Keratinocyte (primary cell): ENCODE measurements around the gene KDM6B. TPM values are rescaled to one million over a fixed set of nuclear protein-coding genes. Genes with fewer than 3 reads are reported as not detected.

Experiments used
- DNase-seq: peaks from one replicate; pipeline ENCODE4 v3.0.0-alpha.2; 2011; ENCODE audit warnings: low read depth, missing footprints, low spot score
- FAIRE-seq: peaks from 2 replicates; lab custom pipeline; 2011; peaks lifted over from hg19 to GRCh38; lab: Jason Lieb, UNC
- H2AFZ ChIP-seq: 2 replicates; pipeline ENCODE4 v1.6.0; 2012; ENCODE audit warnings: low read length, control low read depth, inconsistent platforms; ENCODE audit not compliant: control insufficient read depth
- H3K27ac ChIP-seq: 2 replicates; pipeline ENCODE4 v1.5.1; 2011; ENCODE audit warnings: low read length; ENCODE audit not compliant: control insufficient read depth, insufficient read depth
- H3K27me3 ChIP-seq: 3 replicates; pipeline ENCODE4 v1.6.0; 2011; ENCODE audit warnings: low read length; ENCODE audit not compliant: control insufficient read depth, insufficient read depth; ENCODE audit errors: extremely low read depth
- H3K36me3 ChIP-seq, 2 experiments: 2 replicates in 1 of 2; 3 replicates in 1 of 2; pipeline ENCODE4 v1.5.1; 2011; ENCODE audit warnings: low read length in 2 of 2, mild to moderate bottlenecking in 1 of 2; ENCODE audit not compliant: control insufficient read depth in 2 of 2, insufficient read depth in 2 of 2; ENCODE audit errors: extremely low read depth in 1 of 2
- H3K4me1 ChIP-seq: 3 replicates; pipeline ENCODE4 v1.5.1; 2011; ENCODE audit warnings: low read length; ENCODE audit not compliant: control insufficient read depth, insufficient read depth; ENCODE audit errors: extremely low read depth
- H3K4me2 ChIP-seq: 3 replicates; pipeline ENCODE4 v1.6.0; 2011; ENCODE audit warnings: low read depth, low read length; ENCODE audit not compliant: control insufficient read depth, insufficient read depth; ENCODE audit errors: extremely low read depth
- H3K4me3 ChIP-seq, 3 experiments: fragments of 200-600 bp in 1 of 3; sonication (generic) in 1 of 3; 2 replicates in 2 of 3; 3 replicates in 1 of 3; pipeline ENCODE4 v1.5.1; 2011 to 2016; ENCODE audit warnings: low read length in 3 of 3, mild to moderate bottlenecking in 3 of 3, control low read depth in 2 of 3, inconsistent platforms in 1 of 3, low read depth in 1 of 3, mixed read lengths in 1 of 3, mixed run types in 1 of 3, moderate library complexity in 1 of 3; ENCODE audit not compliant: control insufficient read depth in 2 of 3, insufficient read depth in 2 of 3; ENCODE audit errors: extremely low read depth in 1 of 3
- H3K79me2 ChIP-seq: 2 replicates; pipeline ENCODE4 v1.6.0; 2012; ENCODE audit warnings: low read length; ENCODE audit not compliant: control insufficient read depth, insufficient read depth
- H3K9ac ChIP-seq: 3 replicates; pipeline ENCODE4 v1.6.0; 2011; ENCODE audit warnings: low read length; ENCODE audit not compliant: control insufficient read depth, insufficient read depth; ENCODE audit errors: extremely low read depth
- H3K9me1 ChIP-seq: 3 replicates; pipeline ENCODE4 v1.6.0; 2011; ENCODE audit warnings: low read length; ENCODE audit not compliant: control insufficient read depth, insufficient read depth; ENCODE audit errors: extremely low read depth
- H3K9me3 ChIP-seq: 2 replicates; pipeline ENCODE4 v1.5.1; 2012; ENCODE audit warnings: low read depth, low read length; ENCODE audit not compliant: control insufficient read depth
- H4K20me1 ChIP-seq: 3 replicates; pipeline ENCODE4 v1.6.0; 2011; ENCODE audit warnings: low read length; ENCODE audit not compliant: control insufficient read depth, insufficient read depth; ENCODE audit errors: extremely low read depth
- EZH2 ChIP-seq: IDR thresholded peaks from one replicate; pipeline ENCODE4 v1.6.1; 2012; ENCODE audit warnings: inconsistent platforms, mild to moderate bottlenecking, low read length, moderate library complexity
- dilution Hi-C: fragments of 300-500 bp; cut with MboI; formaldehyde crosslinking; loops from one replicate; pipeline ENCODE4 v1.7.0; 2020; ENCODE audit warnings: low sequenced_read_pairs; ENCODE audit not compliant: extremely low pct_ligation_motif_present
- polyA plus RNA-seq, 5 experiments: library from polyadenylated mRNA; depleted of rRNA in 3 of 5; stranded (reverse) in 3 of 5; stranded (forward) in 1 of 5; unstranded in 1 of 5; fragments of >200 nt; gene quantifications; 1 replicate in 1 of 5; 2 replicates in 3 of 5; 3 replicates in 1 of 5; pipeline versions ENCODE4 v1.2.1 to v1.2.3, GENCODE V29; 2011 to 2012; ENCODE audit warnings: missing spikeins in 2 of 5, low read depth in 1 of 5, low replicate concordance in 1 of 5
- TF ChIP-seq, protein P1 (sequence below), 3 experiments: IDR thresholded peaks in 1 of 3; conservative IDR thresholded peaks in 1 of 3; optimal IDR thresholded peaks in 1 of 3; 2 replicates in 2 of 3; 3 replicates in 1 of 3; pipeline versions ENCODE3 to v1.5.1; 2011; ENCODE audit warnings: low read length in 3 of 3, mild to moderate bottlenecking in 3 of 3, moderate library complexity in 2 of 3, control low read depth in 1 of 3, inconsistent platforms in 1 of 3; ENCODE audit not compliant: insufficient read depth in 2 of 3; ENCODE audit errors: extremely low read depth in 1 of 3

KDM6B gene
- polyA plus RNA-seq, 1 donor (not counting 4 experiments of a cell fraction or from before 2014, with no cell fraction given) = 1.6 TPM

DNA sequence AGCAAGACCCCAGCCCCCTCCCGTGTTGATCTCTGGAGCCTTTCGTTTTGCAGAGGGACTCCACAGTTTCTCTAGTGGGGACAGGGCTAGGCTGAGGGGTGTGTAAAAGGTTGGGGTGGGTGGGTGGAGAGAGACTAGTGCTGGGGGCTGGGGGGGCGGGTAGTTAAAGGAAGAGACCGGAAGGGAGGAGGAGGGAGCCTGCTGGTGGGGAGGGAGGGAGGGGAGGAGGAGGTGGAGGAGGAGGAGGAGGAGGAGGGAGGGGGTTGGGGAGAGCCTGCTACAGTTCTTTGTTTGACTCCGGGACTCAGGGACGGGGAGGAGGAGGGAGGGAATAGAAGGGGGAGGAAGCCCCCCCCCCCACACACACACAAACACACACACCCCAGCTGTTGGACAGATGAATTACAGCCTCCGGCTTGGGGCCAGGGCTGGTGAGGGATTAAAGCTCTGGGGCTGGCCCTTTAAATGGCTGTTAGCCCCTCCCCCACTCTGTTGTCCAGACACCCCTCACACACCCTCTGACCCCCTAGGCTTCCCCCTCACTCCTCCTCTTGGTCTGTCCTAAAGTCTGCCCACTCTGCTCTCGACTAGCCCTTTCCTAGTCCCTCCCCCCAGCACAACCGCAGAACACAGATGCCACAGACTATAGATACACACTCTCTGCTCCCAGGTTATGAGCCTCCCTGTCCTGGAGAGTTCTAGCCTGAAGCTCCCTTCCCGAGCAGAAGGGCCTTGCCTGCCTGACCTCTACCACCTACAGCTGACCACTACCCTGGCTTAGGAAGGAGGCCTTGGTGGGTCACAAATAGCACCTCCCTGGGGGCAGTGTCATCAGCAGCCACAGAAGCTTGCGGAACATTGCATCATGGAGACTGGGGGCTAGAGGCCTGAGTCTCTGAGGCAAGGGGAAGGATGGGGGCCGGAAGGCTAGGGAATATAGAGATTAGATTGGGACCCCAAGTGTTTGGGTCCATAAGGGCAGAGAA, 4.4 kb downstream of the KDM6B start:
- no peaks in the 10 kb centered on the region for H4K20me1 ChIP-seq
- H3K27ac ChIP-seq = peak overlapping the region; percentile 93
- H3K4me2 ChIP-seq = peak overlapping the region; percentile 85
- DNase-seq (no peak), FAIRE-seq (no peak)
- TF ChIP-seq, protein P1, sequence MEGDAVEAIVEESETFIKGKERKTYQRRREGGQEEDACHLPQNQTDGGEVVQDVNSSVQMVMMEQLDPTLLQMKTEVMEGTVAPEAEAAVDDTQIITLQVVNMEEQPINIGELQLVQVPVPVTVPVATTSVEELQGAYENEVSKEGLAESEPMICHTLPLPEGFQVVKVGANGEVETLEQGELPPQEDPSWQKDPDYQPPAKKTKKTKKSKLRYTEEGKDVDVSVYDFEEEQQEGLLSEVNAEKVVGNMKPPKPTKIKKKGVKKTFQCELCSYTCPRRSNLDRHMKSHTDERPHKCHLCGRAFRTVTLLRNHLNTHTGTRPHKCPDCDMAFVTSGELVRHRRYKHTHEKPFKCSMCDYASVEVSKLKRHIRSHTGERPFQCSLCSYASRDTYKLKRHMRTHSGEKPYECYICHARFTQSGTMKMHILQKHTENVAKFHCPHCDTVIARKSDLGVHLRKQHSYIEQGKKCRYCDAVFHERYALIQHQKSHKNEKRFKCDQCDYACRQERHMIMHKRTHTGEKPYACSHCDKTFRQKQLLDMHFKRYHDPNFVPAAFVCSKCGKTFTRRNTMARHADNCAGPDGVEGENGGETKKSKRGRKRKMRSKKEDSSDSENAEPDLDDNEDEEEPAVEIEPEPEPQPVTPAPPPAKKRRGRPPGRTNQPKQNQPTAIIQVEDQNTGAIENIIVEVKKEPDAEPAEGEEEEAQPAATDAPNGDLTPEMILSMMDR (optimal IDR thresholded peaks at IDR 0.05 in 1 of 3, IDR thresholded peaks at IDR 0.05 in 1 of 3, conservative IDR thresholded peaks at IDR 0.05 in 1 of 3; ENCODE audit: extremely low read depth in 1 of 3, insufficient read depth in 2 of 3, low read length in 3 of 3) = no peak
- TF ChIP-seq EZH2 = no peak
- H3K79me2 ChIP-seq = peaks cover 7% of the 10 kb centered on the region
- no peaks in the 10 kb centered on the region for H3K9me1 ChIP-seq
- H3K9ac ChIP-seq = peak overlapping the region; percentile 69
- peaks cover 50% of the 10 kb centered on the region for H3K4me1 ChIP-seq
- dilution Hi-C loops = no loop called here
- no peaks in the 10 kb centered on the region for H3K27me3 ChIP-seq
- peak overlapping the region; percentile 19 to 56 (median 36) for H3K4me3 ChIP-seq
- H3K9me3 ChIP-seq = no peaks in the 10 kb centered on the region
- peaks cover 5 to 8% of the 10 kb centered on the region in 2 experiments for H3K36me3 ChIP-seq
- H2AFZ ChIP-seq = no peak overlapping the region

DNA sequence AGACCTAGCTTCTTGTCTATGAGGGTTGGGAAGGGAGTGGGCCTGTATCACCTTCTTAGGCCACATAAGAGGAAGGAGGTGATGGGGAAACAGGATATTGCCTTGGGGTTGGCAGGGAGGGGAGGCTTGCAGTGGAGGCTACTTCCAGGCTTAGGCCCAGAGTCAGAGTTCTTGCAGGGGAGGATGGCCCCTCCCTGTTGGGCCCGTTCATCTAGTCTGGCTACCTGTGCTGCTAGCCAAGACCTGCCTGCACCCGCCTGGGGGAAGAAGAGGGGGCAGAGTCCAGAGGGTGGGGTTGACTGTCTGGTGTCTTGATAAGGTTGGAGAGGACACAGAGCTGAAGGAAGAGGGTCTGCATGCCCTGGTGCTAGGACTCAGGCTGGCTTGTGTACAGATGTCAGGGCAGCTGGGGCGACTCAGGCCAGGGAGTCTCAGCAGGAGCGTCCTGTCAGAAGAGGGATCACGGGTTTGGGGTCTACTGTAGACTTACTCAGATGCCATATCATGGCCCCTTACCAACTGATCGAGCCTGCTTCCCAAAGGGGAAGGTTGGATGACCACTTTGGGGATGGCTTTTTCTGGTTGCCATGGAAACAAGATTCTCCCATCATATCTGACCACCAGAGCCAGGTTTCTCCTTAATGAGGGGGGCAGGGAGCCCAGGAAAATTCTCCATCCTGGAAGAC, 5.3 kb downstream of the KDM6B start:
- FAIRE-seq (peak; percentile 17), DNase-seq (no peak)
- Histone ChIP-seq H3K4me2 (peak overlapping the region; percentile 68), H2AFZ (no peak overlapping the region), H3K36me3 (peaks cover 5 to 8% of the 10 kb centered on the region in 2 experiments), H3K4me3 (peak overlapping the region in 1 of 3 experiments; percentile 56), H3K79me2 (peaks cover 10% of the 10 kb centered on the region), H3K27ac (peak overlapping the region; percentile 73), H3K9me3 (no peaks in the 10 kb centered on the region), H3K9ac (peak overlapping the region; percentile 69), H3K4me1 (peaks cover 47% of the 10 kb centered on the region), H3K27me3 (no peaks in the 10 kb centered on the region), H4K20me1 (no peaks in the 10 kb centered on the region), H3K9me1 (no peaks in the 10 kb centered on the region)
- TF ChIP-seq, protein P1 (optimal IDR thresholded peaks at IDR 0.05 in 1 of 3, IDR thresholded peaks at IDR 0.05 in 1 of 3, conservative IDR thresholded peaks at IDR 0.05 in 1 of 3; ENCODE audit: extremely low read depth in 1 of 3, insufficient read depth in 2 of 3, low read length in 3 of 3) = no peak
- TF ChIP-seq EZH2 = no peak
- dilution Hi-C loops = no loop called here
